ENCODE data around the gene NLGN1.

Gene NLGN1

GRCh38 chr3:173753593-173753992 is 356.0 kb downstream of the NLGN1 start:
- DNase-seq (ENCODE audit: low spot score): no peak
- no peak for TF ChIP-seq CTCF (IDR thresholded peaks at IDR 0.05; ENCODE audit: extremely low read depth, insufficient read depth, missing control alignments)
- in situ Hi-C loops (cut with MboI; ENCODE audit: low pct_unique_long_range_greater_than_20kb, low sequenced_read_pairs, unreplicated experiment): no loop called here

GRCh38 chr3:173755161-173755560 is 357.6 kb downstream of the NLGN1 start:
- in situ Hi-C loops (cut with MboI; ENCODE audit: low pct_unique_long_range_greater_than_20kb, low sequenced_read_pairs, unreplicated experiment): no loop called here
- TF ChIP-seq CTCF (IDR thresholded peaks at IDR 0.05; ENCODE audit: extremely low read depth, insufficient read depth, missing control alignments): no peak
- DNase-seq (ENCODE audit: low spot score): no peak

GRCh38 chr3:173761161-173761560 is 363.6 kb downstream of the NLGN1 start:
- in situ Hi-C loops (cut with MboI; ENCODE audit: low pct_unique_long_range_greater_than_20kb, low sequenced_read_pairs, unreplicated experiment): no loop called here
- DNase-seq (ENCODE audit: low spot score): no peak
- TF ChIP-seq CTCF (IDR thresholded peaks at IDR 0.05; ENCODE audit: extremely low read depth, insufficient read depth, missing control alignments): no peak

- TF ChIP-seq CTCF (IDR thresholded peaks at IDR 0.05; ENCODE audit: extremely low read depth, insufficient read depth, missing control alignments): no peak
- no peak for DNase-seq (ENCODE audit: low spot score)
- in situ Hi-C loops (cut with MboI; ENCODE audit: low pct_unique_long_range_greater_than_20kb, low sequenced_read_pairs, unreplicated experiment): no loop called here
Observed at GRCh38 chr3:173762501-173762900, 365.0 kb downstream of the NLGN1 start.

GRCh38 chr3:173770011-173770410 is 372.5 kb downstream of the NLGN1 start:
- in situ Hi-C loops (cut with MboI; ENCODE audit: low pct_unique_long_range_greater_than_20kb, low sequenced_read_pairs, unreplicated experiment): no loop called here
- no peak for DNase-seq (ENCODE audit: low spot score)
- no peak for TF ChIP-seq CTCF (IDR thresholded peaks at IDR 0.05; ENCODE audit: extremely low read depth, insufficient read depth, missing control alignments)

GRCh38 chr3:173770796-173771573 is 373.4 kb downstream of the NLGN1 start:
- no peak for TF ChIP-seq CTCF (IDR thresholded peaks at IDR 0.05; ENCODE audit: extremely low read depth, insufficient read depth, missing control alignments)
- in situ Hi-C loops (cut with MboI; ENCODE audit: low pct_unique_long_range_greater_than_20kb, low sequenced_read_pairs, unreplicated experiment): no loop called here

More at GRCh38 chr3:173770796-173771573, 373.4 kb downstream of the NLGN1 start:
- DNase-seq (ENCODE audit: low spot score): no peak
